Muscle layer of colon (tissue), 2 donors: ENCODE data around the gene DAW1.
A peak's percentile ranks its signal among the peaks of the same experiment; 100 is the strongest.

Experiments used
- H3K27ac ChIP-seq: one replicate; pipeline ENCODE4 v1.7.0; 2013; ENCODE audit warnings: low read depth, mild to moderate bottlenecking, low read length, moderate library complexity
- H3K27me3 ChIP-seq, 2 donors: one replicate each; pipeline ENCODE4 v1.7.0; 2013; ENCODE audit warnings: low read length in 2 of 2, mild to moderate bottlenecking in 2 of 2; ENCODE audit not compliant: insufficient read depth in 2 of 2, control insufficient read depth in 1 of 2
- H3K36me3 ChIP-seq: one replicate; pipeline ENCODE4 v1.7.0; 2013; ENCODE audit warnings: mild to moderate bottlenecking, low read length; ENCODE audit not compliant: insufficient read depth
- H3K4me1 ChIP-seq: one replicate; pipeline ENCODE4 v1.7.0; 2013; ENCODE audit warnings: mild to moderate bottlenecking, low read length; ENCODE audit not compliant: insufficient read depth
- H3K4me3 ChIP-seq, 2 donors: one replicate each; pipeline ENCODE4 v1.7.0; 2013; ENCODE audit warnings: low read length in 2 of 2, low read depth in 1 of 2, mild to moderate bottlenecking in 1 of 2, moderate library complexity in 1 of 2
- H3K9ac ChIP-seq: one replicate; pipeline ENCODE4 v1.7.0; 2013; ENCODE audit warnings: low read length
- H3K9me3 ChIP-seq: one replicate; pipeline ENCODE4 v1.7.0; 2013; ENCODE audit warnings: mild to moderate bottlenecking, low read length
- donor health status: abdominal sarcoma.
- donor health status: Adenocarcinoma of cecum.

Gene DAW1, protein sequence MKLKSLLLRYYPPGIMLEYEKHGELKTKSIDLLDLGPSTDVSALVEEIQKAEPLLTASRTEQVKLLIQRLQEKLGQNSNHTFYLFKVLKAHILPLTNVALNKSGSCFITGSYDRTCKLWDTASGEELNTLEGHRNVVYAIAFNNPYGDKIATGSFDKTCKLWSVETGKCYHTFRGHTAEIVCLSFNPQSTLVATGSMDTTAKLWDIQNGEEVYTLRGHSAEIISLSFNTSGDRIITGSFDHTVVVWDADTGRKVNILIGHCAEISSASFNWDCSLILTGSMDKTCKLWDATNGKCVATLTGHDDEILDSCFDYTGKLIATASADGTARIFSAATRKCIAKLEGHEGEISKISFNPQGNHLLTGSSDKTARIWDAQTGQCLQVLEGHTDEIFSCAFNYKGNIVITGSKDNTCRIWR

DNA sequence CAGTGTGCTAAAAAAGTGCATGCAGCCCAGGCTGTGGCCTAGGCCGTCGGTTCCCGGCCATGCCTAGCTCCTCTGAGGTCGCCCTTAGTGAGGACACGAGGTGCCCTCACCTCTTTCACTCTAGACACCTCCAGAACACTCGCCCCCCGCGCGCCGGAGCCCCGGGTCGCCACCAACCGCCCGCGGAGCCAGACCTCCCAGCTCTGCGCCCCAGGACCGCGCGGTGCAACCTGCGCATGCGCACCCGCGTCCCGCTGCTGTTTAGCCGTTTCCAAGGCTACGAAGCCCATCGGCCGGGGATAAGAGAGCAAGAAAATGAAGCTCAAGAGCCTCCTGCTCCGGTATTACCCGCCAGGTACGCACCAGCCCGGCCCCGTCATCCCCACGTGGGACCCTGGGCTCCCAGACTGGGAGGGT is at the start of gene DAW1:
DAW1 (plus strand) TSS at position 257 of the 417 bp plus-strand sequence; CDS start at position 316, 59 bp downstream.
- Histone ChIP-seq H3K9ac (no peak within 1 kb of the TSS), H3K27ac (no peak within 1 kb of the TSS), H3K9me3 (no peaks in the 10 kb centered on the region), H3K4me1 (no peaks in the 10 kb centered on the region), H3K27me3 (peaks cover 0 to 9% of the 10 kb centered on the region in 2 donors), H3K4me3 (peak within 1 kb of the TSS; percentile 43 to 50), H3K36me3 (no peaks in the 10 kb centered on the region)

DNA sequence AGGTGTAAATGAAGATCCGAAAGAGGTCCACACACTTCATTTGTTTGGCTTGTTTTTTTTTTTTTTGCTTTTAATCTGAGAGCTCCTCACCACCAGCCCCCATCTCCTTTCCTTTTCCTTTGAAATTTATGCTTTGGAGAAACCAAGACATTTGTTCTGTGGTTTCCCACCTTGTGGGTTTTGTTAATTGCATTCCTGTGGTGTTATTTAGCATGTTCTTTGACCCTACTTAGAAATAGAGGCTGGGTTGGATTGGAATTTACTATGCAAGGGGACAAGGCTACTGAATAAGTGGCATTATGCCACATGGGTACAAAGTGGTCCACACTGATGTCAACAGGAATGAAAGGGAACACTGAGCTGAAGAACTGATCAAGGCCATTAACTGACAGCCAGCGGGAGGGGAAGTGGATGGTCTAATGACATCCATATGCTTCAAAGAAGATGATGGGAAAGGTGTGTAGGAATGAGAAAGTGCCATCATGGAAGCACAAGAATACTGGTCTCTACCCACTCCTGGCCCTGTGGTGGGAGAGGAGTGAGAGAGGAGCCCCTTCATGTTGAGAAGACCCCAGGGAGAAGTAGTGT is 48.9 kb upstream of the DAW1 start:
- no peak overlapping the region for H3K9ac ChIP-seq
- H3K36me3 ChIP-seq, result no peaks in the 10 kb centered on the region
- no peak overlapping the region for H3K4me3 ChIP-seq
- no peaks in the 10 kb centered on the region for H3K27me3 ChIP-seq
- H3K27ac ChIP-seq, result no peak overlapping the region
- H3K4me1 ChIP-seq, result no peaks in the 10 kb centered on the region
- H3K9me3 ChIP-seq, result no peaks in the 10 kb centered on the region

DNA sequence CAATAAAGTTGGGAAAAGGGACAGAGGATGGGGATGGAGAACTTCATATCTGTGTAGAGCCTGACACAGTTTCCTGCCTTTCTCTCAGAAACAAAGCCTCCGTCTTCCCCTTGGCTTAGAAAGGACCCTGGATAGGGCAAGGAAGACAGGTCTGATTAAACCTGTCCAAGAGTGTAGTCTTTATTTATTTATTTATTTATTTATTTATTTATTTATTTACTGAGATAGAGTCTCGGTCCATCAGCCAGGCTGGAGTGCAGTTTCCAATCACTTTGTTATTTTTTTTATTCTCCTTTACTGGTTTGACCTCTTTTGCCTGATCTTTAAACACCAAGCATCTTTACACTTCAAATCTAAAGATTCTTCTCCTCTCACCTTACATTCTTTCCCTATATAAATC is 47.5 kb upstream of the DAW1 start:
- H3K9me3 ChIP-seq, result no peaks in the 10 kb centered on the region
- no peak overlapping the region for H3K27ac ChIP-seq
- no peaks in the 10 kb centered on the region for H3K4me1 ChIP-seq
- H3K27me3 ChIP-seq, result no peaks in the 10 kb centered on the region
- H3K9ac ChIP-seq, result no peak overlapping the region
- no peak overlapping the region for H3K4me3 ChIP-seq
- no peaks in the 10 kb centered on the region for H3K36me3 ChIP-seq

- Histone ChIP-seq H3K4me3 (no peak overlapping the region), H3K9me3 (no peaks in the 10 kb centered on the region), H3K9ac (no peak overlapping the region), H3K4me1 (no peaks in the 10 kb centered on the region), H3K36me3 (no peaks in the 10 kb centered on the region), H3K27me3 (no peaks in the 10 kb centered on the region), H3K27ac (no peak overlapping the region)
Observed at GRCh38 chr2:227824711-227825110, 46.7 kb upstream of the DAW1 start.

- Histone ChIP-seq H3K27me3 (no peaks in the 10 kb centered on the region), H3K4me1 (no peaks in the 10 kb centered on the region), H3K9ac (no peak overlapping the region), H3K4me3 (no peak overlapping the region), H3K9me3 (no peaks in the 10 kb centered on the region), H3K27ac (no peak overlapping the region), H3K36me3 (no peaks in the 10 kb centered on the region)
Observed at GRCh38 chr2:227826019-227826521, 45.4 kb upstream of the DAW1 start.

- Histone ChIP-seq H3K36me3 (no peaks in the 10 kb centered on the region), H3K4me3 (no peak overlapping the region), H3K9me3 (no peaks in the 10 kb centered on the region), H3K27ac (no peak overlapping the region), H3K27me3 (no peaks in the 10 kb centered on the region), H3K4me1 (no peaks in the 10 kb centered on the region), H3K9ac (no peak overlapping the region)
Observed at GRCh38 chr2:227826563-227826962, 44.9 kb upstream of the DAW1 start.

GRCh38 chr2:227827143-227827542 is 44.3 kb upstream of the DAW1 start:
- Histone ChIP-seq H3K9ac (no peak overlapping the region), H3K27me3 (no peaks in the 10 kb centered on the region), H3K4me1 (no peaks in the 10 kb centered on the region), H3K27ac (no peak overlapping the region), H3K36me3 (no peaks in the 10 kb centered on the region), H3K9me3 (no peaks in the 10 kb centered on the region), H3K4me3 (no peak overlapping the region)

DNA sequence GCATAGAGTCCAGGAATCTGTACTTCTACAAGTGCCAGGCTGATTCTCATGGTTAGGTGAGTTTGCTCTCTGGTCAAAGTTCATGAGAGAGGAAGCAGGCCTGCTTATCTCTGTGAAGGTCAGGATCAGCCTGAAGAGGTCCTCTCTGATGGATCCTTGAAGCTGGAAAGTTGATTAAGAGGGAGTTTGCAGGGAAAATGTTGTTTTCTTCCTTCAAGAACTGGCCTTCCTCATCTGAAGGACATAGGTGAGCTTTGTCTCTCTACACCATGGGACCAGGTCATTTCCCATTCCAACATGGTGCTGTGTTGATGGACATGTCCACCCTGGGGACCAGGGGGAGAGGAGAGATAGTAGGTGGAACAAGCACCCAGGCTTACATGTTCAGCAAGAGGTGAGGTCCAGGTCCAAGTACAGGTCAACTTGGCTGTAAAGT is 42.9 kb upstream of the DAW1 start:
- H3K9me3 ChIP-seq, result no peaks in the 10 kb centered on the region
- H3K27ac ChIP-seq, result no peak overlapping the region
- H3K36me3 ChIP-seq, result no peaks in the 10 kb centered on the region

GRCh38 chr2:227829337-227829736 is 42.1 kb upstream of the DAW1 start:
- Histone ChIP-seq H3K4me1 (no peaks in the 10 kb centered on the region), H3K27me3 (no peaks in the 10 kb centered on the region), H3K27ac (no peak overlapping the region), H3K9ac (no peak overlapping the region), H3K9me3 (no peaks in the 10 kb centered on the region), H3K4me3 (no peak overlapping the region), H3K36me3 (no peaks in the 10 kb centered on the region)

More for the DNA sequence above, 42.9 kb upstream of the DAW1 start:
- Histone ChIP-seq H3K4me3 (no peak overlapping the region), H3K27me3 (no peaks in the 10 kb centered on the region), H3K4me1 (no peaks in the 10 kb centered on the region), H3K9ac (no peak overlapping the region)

GRCh38 chr2:227834423-227834822 is 37.0 kb upstream of the DAW1 start:
- Histone ChIP-seq H3K4me3 (no peak overlapping the region), H3K27me3 (no peaks in the 10 kb centered on the region), H3K4me1 (no peaks in the 10 kb centered on the region), H3K9ac (no peak overlapping the region), H3K36me3 (no peaks in the 10 kb centered on the region), H3K27ac (no peak overlapping the region), H3K9me3 (no peaks in the 10 kb centered on the region)

- Histone ChIP-seq H3K4me3 (no peak overlapping the region), H3K27ac (no peak overlapping the region), H3K9ac (no peak overlapping the region), H3K4me1 (no peaks in the 10 kb centered on the region), H3K27me3 (no peaks in the 10 kb centered on the region), H3K36me3 (no peaks in the 10 kb centered on the region), H3K9me3 (no peaks in the 10 kb centered on the region)
Observed at GRCh38 chr2:227834916-227835650, 36.3 kb upstream of the DAW1 start.
